ENCODE results near the gene SLC38A1.

Gene SLC38A1

DNA sequence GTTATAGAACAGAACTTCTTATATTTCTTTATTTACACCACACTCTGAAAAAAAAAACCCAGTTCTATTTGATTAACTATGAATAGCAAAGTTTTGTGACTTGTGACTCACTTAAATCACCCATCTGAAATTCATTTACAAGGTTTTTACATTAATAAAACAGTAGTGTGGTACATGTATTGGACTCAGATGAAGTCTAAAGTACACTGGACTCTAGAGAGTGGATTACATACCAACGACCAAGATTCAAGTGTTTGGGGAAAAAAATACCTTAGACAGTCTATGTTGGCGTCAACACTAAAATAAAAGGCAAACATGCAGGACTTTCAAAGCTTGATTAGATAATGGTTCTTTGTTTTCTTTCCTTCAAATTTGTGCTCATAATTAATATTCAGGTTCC is 85.7 kb downstream of the SLC38A1 start:
- no peak overlapping the region for H2AK5ac ChIP-seq (ENCODE audit: low read length)
- no peak overlapping the region for H3K27ac ChIP-seq (ENCODE audit: low read depth, low read length)
- H3K4me2 ChIP-seq (ENCODE audit: low read length) = no peak overlapping the region
- DNase-seq = no peak
- no peaks in the 10 kb centered on the region for H3K4me1 ChIP-seq (ENCODE audit: control insufficient read depth, low read depth, low read length)
- H2BK15ac ChIP-seq (replicated peaks; ENCODE audit: low read depth) = no peak overlapping the region
- H4K5ac ChIP-seq (ENCODE audit: low read length) = no peak overlapping the region
- H3K18ac ChIP-seq (ENCODE audit: low read length) = no peak overlapping the region
- H3K79me1 ChIP-seq (ENCODE audit: low read length) = no peaks in the 10 kb centered on the region
- no peaks in the 10 kb centered on the region for H3K27me3 ChIP-seq (ENCODE audit: insufficient read depth, low read length, poor library complexity)
- no peak overlapping the region for H4K8ac ChIP-seq (ENCODE audit: low read depth, low read length)
- H3K56ac ChIP-seq (ENCODE audit: low read length) = no peak overlapping the region
- H2BK120ac ChIP-seq (ENCODE audit: low read depth, low read length) = no peak overlapping the region
- no peak overlapping the region for H3K23ac ChIP-seq (ENCODE audit: low read length)
- no peaks in the 10 kb centered on the region for H3K79me2 ChIP-seq (ENCODE audit: control insufficient read depth, insufficient read depth, low read length)
- H3K4ac ChIP-seq (ENCODE audit: low read depth, low read length) = no peak overlapping the region
- H2BK5ac ChIP-seq (ENCODE audit: low read length) = no peak overlapping the region
- peaks cover 2% of the 10 kb centered on the region for H3K36me3 ChIP-seq (ENCODE audit: control insufficient read depth, insufficient read depth, low read length)
- H3K9ac ChIP-seq (ENCODE audit: low read length) = no peak overlapping the region
- no peak overlapping the region for H3K4me3 ChIP-seq (ENCODE audit: low read length)
- WGBS (ENCODE audit: extremely low coverage, insufficient coverage, low lambda C conversion rate) = no CpG with 5 or more reads among the region's 2 CpGs

GRCh38 chr12:46181465-46181864 is 87.4 kb downstream of the SLC38A1 start:
- Histone ChIP-seq H3K79me1 (ENCODE audit: low read length) (no peaks in the 10 kb centered on the region), H3K27ac (ENCODE audit: low read depth, low read length) (no peak overlapping the region), H2BK5ac (ENCODE audit: low read length) (no peak overlapping the region), H4K8ac (ENCODE audit: low read depth, low read length) (no peak overlapping the region), H3K18ac (ENCODE audit: low read length) (no peak overlapping the region), H3K9ac (ENCODE audit: low read length) (no peak overlapping the region), H2BK15ac (replicated peaks; ENCODE audit: low read depth) (no peak overlapping the region), H4K5ac (ENCODE audit: low read length) (no peak overlapping the region), H3K4me1 (ENCODE audit: control insufficient read depth, low read depth, low read length) (no peaks in the 10 kb centered on the region), H2AK5ac (ENCODE audit: low read length) (no peak overlapping the region), H3K79me2 (ENCODE audit: control insufficient read depth, insufficient read depth, low read length) (no peaks in the 10 kb centered on the region), H3K4me3 (ENCODE audit: low read length) (no peak overlapping the region), H3K56ac (ENCODE audit: low read length) (no peak overlapping the region), H3K27me3 (ENCODE audit: insufficient read depth, low read length, poor library complexity) (no peaks in the 10 kb centered on the region), H3K4ac (ENCODE audit: low read depth, low read length) (no peak overlapping the region), H2BK120ac (ENCODE audit: low read depth, low read length) (no peak overlapping the region), H3K23ac (ENCODE audit: low read length) (no peak overlapping the region), H3K4me2 (ENCODE audit: low read length) (no peak overlapping the region), H3K36me3 (ENCODE audit: control insufficient read depth, insufficient read depth, low read length) (no peaks in the 10 kb centered on the region)
- WGBS (ENCODE audit: extremely low coverage, insufficient coverage, low lambda C conversion rate) = no CpG with 5 or more reads among the region's 1 CpG
- DNase-seq = no peak

- Histone ChIP-seq H3K27ac (ENCODE audit: low read depth, low read length) (no peak overlapping the region), H3K27me3 (ENCODE audit: insufficient read depth, low read length, poor library complexity) (no peaks in the 10 kb centered on the region), H2BK15ac (replicated peaks; ENCODE audit: low read depth) (no peak overlapping the region), H3K23ac (ENCODE audit: low read length) (no peak overlapping the region), H3K4me2 (ENCODE audit: low read length) (no peak overlapping the region), H3K9ac (ENCODE audit: low read length) (no peak overlapping the region), H3K18ac (ENCODE audit: low read length) (no peak overlapping the region), H3K79me1 (ENCODE audit: low read length) (no peaks in the 10 kb centered on the region), H3K36me3 (ENCODE audit: control insufficient read depth, insufficient read depth, low read length) (no peaks in the 10 kb centered on the region), H2AK5ac (ENCODE audit: low read length) (no peak overlapping the region), H2BK5ac (ENCODE audit: low read length) (no peak overlapping the region), H2BK120ac (ENCODE audit: low read depth, low read length) (no peak overlapping the region), H3K4ac (ENCODE audit: low read depth, low read length) (no peak overlapping the region), H4K8ac (ENCODE audit: low read depth, low read length) (no peak overlapping the region), H3K79me2 (ENCODE audit: control insufficient read depth, insufficient read depth, low read length) (no peaks in the 10 kb centered on the region), H4K5ac (ENCODE audit: low read length) (no peak overlapping the region), H3K4me1 (ENCODE audit: control insufficient read depth, low read depth, low read length) (no peaks in the 10 kb centered on the region), H3K4me3 (ENCODE audit: low read length) (no peak overlapping the region), H3K56ac (ENCODE audit: low read length) (no peak overlapping the region)
- no peak for DNase-seq
- WGBS (ENCODE audit: extremely low coverage, insufficient coverage, low lambda C conversion rate) = no CpG with 5 or more reads among the region's 7 CpGs
These were observed 89.0 kb downstream of the SLC38A1 start for GRCh38 chr12:46179693-46180452.

DNA sequence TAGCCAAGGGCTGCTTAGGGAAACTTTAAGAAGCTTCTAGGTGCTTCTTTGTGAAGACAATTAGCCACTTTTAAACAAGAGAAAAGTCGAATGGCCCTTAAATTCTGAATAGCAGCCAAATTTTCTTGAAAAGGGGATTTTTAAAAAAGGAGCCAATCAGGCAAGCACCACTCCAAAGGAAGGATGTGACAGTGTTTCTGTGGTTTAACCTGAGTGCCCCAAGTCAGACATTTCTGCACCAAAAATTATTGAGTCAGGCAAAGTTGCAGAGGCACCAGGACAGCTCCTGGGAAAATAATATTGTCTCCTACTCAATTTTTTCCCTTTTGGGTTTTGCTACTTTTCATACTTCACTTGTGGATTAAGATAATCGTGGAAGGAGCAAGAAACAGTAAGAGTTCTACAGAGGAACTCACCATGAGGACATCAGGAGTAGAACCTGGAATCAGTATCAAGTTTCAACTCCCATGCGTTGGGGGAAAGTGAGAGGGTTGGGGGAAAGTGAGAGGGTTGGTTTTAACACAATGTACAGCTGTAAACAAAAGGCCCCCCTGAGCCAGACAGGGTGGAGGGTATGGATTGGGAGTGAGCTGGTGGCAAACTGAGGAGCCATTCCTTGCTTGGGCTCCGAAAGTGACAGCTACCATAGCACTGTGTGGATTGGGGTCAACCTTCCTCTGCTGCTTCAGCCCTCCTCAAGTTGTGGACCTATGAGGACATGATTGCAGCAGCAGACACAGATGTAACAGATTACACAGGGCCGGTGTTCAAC is 90.8 kb downstream of the SLC38A1 start:
- whole genome bisulfite sequencing (ENCODE audit: extremely low coverage, insufficient coverage, low lambda C conversion rate) = no CpG with 5 or more reads among the region's 5 CpGs
- no peak for DNase-seq
- Histone ChIP-seq H2BK5ac (ENCODE audit: low read length) (no peak overlapping the region), H3K4me1 (ENCODE audit: control insufficient read depth, low read depth, low read length) (no peaks in the 10 kb centered on the region), H3K36me3 (ENCODE audit: control insufficient read depth, insufficient read depth, low read length) (no peaks in the 10 kb centered on the region), H3K79me1 (ENCODE audit: low read length) (no peaks in the 10 kb centered on the region), H3K4me3 (ENCODE audit: low read length) (no peak overlapping the region), H3K9ac (ENCODE audit: low read length) (no peak overlapping the region), H3K56ac (ENCODE audit: low read length) (no peak overlapping the region), H3K4me2 (ENCODE audit: low read length) (no peak overlapping the region), H3K4ac (ENCODE audit: low read depth, low read length) (no peak overlapping the region), H2AK5ac (ENCODE audit: low read length) (no peak overlapping the region), H4K5ac (ENCODE audit: low read length) (no peak overlapping the region), H3K23ac (ENCODE audit: low read length) (no peak overlapping the region), H3K27ac (ENCODE audit: low read depth, low read length) (no peak overlapping the region), H4K8ac (ENCODE audit: low read depth, low read length) (no peak overlapping the region), H2BK120ac (ENCODE audit: low read depth, low read length) (no peak overlapping the region), H3K79me2 (ENCODE audit: control insufficient read depth, insufficient read depth, low read length) (no peaks in the 10 kb centered on the region), H3K18ac (ENCODE audit: low read length) (no peak overlapping the region), H2BK15ac (replicated peaks; ENCODE audit: low read depth) (no peak overlapping the region), H3K27me3 (ENCODE audit: insufficient read depth, low read length, poor library complexity) (no peaks in the 10 kb centered on the region)

DNA sequence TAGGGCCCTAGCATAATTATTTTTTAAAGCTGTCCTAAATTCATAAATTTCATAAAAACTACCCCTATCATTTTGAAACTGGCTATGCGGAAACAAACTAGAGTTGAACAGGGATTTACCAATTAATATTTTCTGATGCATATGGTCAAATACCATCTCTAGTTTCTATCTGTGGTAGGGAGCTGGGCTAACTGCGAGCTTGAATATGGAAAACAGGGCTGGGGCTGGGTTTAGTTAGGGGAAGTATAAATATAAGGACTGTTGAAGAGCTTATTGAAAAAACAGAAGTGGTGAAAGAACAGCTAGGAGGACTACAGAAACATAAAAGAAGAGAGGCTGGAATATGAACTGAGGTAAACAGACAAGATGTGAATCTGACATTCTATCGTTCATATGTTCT is 91.8 kb downstream of the SLC38A1 start:
- Histone ChIP-seq H3K4me3 (ENCODE audit: low read length) (no peak overlapping the region), H3K9ac (ENCODE audit: low read length) (no peak overlapping the region), H2AK5ac (ENCODE audit: low read length) (no peak overlapping the region), H2BK5ac (ENCODE audit: low read length) (no peak overlapping the region), H3K4me1 (ENCODE audit: control insufficient read depth, low read depth, low read length) (no peaks in the 10 kb centered on the region), H4K5ac (ENCODE audit: low read length) (no peak overlapping the region), H3K56ac (ENCODE audit: low read length) (no peak overlapping the region), H3K4me2 (ENCODE audit: low read length) (no peak overlapping the region), H2BK120ac (ENCODE audit: low read depth, low read length) (no peak overlapping the region), H4K8ac (ENCODE audit: low read depth, low read length) (no peak overlapping the region), H3K27ac (ENCODE audit: low read depth, low read length) (no peak overlapping the region), H3K36me3 (ENCODE audit: control insufficient read depth, insufficient read depth, low read length) (no peaks in the 10 kb centered on the region), H3K27me3 (ENCODE audit: insufficient read depth, low read length, poor library complexity) (no peaks in the 10 kb centered on the region), H3K18ac (ENCODE audit: low read length) (no peak overlapping the region), H3K79me2 (ENCODE audit: control insufficient read depth, insufficient read depth, low read length) (no peaks in the 10 kb centered on the region), H3K79me1 (ENCODE audit: low read length) (no peaks in the 10 kb centered on the region), H3K4ac (ENCODE audit: low read depth, low read length) (no peak overlapping the region), H3K23ac (ENCODE audit: low read length) (no peak overlapping the region), H2BK15ac (replicated peaks; ENCODE audit: low read depth) (no peak overlapping the region)
- DNase-seq = no peak
- no CpG with 5 or more reads among the region's 3 CpGs for WGBS (ENCODE audit: extremely low coverage, insufficient coverage, low lambda C conversion rate)
